ENCODE results near the gene PAK1IP1.
"Not testable (repeated sequence)": the region's sequence is repeated elsewhere in the genome, so short reads cannot be mapped to it uniquely, and the experiment has no call there.

The PAK1IP1 gene

GRCh38 chr6:10741643-10742042, 46.9 kb downstream of the PAK1IP1 start:
- not testable (repeated sequence) for DNase-seq (ENCODE audit: low read depth, low spot score)

GRCh38 chr6:10742251-10742650, 47.5 kb downstream of the PAK1IP1 start:
- no peak for DNase-seq (ENCODE audit: low read depth, low spot score)

- DNase-seq (ENCODE audit: low read depth, low spot score) = no peak
Measured at GRCh38 chr6:10743515-10743914, 48.7 kb downstream of the PAK1IP1 start.

- DNase-seq (ENCODE audit: low read depth, low spot score) = no peak
Measured at GRCh38 chr6:10745116-10745515, 50.3 kb downstream of the PAK1IP1 start.

GRCh38 chr6:10746915-10747250, 52.1 kb downstream of the PAK1IP1 start:
- DNase-seq (ENCODE audit: low read depth, low spot score) = no peak

GRCh38 chr6:10747251-10747972, 52.6 kb downstream of the PAK1IP1 start, which contains the start of gene TMEM14B:
TSS of gene TMEM14B (plus strand) at chr6:10747805. CDS start at chr6:10749246, 1,441 bp downstream.
- DNase-seq (ENCODE audit: low read depth, low spot score) = peak; percentile 94

GRCh38 chr6:10749734-10750133, 55.0 kb downstream of the PAK1IP1 start:
- DNase-seq (ENCODE audit: low read depth, low spot score) = no peak

GRCh38 chr6:10750568-10750967, 55.8 kb downstream of the PAK1IP1 start:
- DNase-seq (ENCODE audit: low read depth, low spot score) = not testable (repeated sequence)

- not testable (repeated sequence) for DNase-seq (ENCODE audit: low read depth, low spot score)
Measured at GRCh38 chr6:10751757-10752156, 57.0 kb downstream of the PAK1IP1 start.

GRCh38 chr6:10756085-10756484, 61.3 kb downstream of the PAK1IP1 start:
- DNase-seq (ENCODE audit: low read depth, low spot score) = no peak

Data from iPS DF 19.7 (cell line).